Upper lobe of left lung (tissue), 6 donors: Measurements from ENCODE around the gene SMYD3. TPM values are rescaled to one million over a fixed set of nuclear protein-coding genes. Genes with fewer than 3 reads are reported as not detected.
A peak's percentile ranks its signal among the peaks of the same experiment; 100 is the strongest.

Experiments used
- ATAC-seq, 2 donors: fragments of 200-7000 bp; cut with Tn5 transposase; one replicate each; pipeline ENCODE4 v1.9.1; 2022; ENCODE audit warnings: mild to moderate bottlenecking in 2 of 2, moderate library complexity in 2 of 2; ENCODE audit not compliant: low FRiP score in 2 of 2
- DNase-seq, 2 donors: peaks; one replicate each; pipeline ENCODE4 v3.0.0-alpha.2; 2019 to 2020
- H3K27ac ChIP-seq, 4 donors: fragments of 200-600 bp; sonication (generic); one replicate each; pipeline ENCODE4 v1.5.1; 2016 to 2019
- H3K27me3 ChIP-seq, 4 donors: fragments of 200-600 bp; sonication (generic); one replicate each; pipeline ENCODE4 v1.5.1; 2017 to 2019
- H3K36me3 ChIP-seq, 4 donors: fragments of 200-600 bp; sonication (generic); one replicate each; pipeline ENCODE4 v1.5.1; 2016 to 2019
- H3K4me1 ChIP-seq, 4 donors: fragments of 200-600 bp; sonication (generic); one replicate each; pipeline ENCODE4 v1.5.1; 2018 to 2019
- H3K4me3 ChIP-seq, 4 donors: fragments of 200-600 bp; sonication (generic); one replicate each; pipeline ENCODE4 v1.5.1; 2017 to 2019; ENCODE audit warnings: mild to moderate bottlenecking in 2 of 4, moderate library complexity in 1 of 4
- H3K9me3 ChIP-seq, 4 donors: fragments of 200-600 bp; sonication (generic); one replicate each; pipeline ENCODE4 v1.5.1; 2018 to 2019
- EP300 ChIP-seq, 4 donors: sonication (generic); formaldehyde crosslinking; IDR thresholded peaks; one replicate each; pipeline ENCODE4 v1.5.1; 2017; ENCODE audit warnings: antibody characterized with exemption in 4 of 4, control low read depth in 2 of 4
- POLR2A ChIP-seq, 4 donors: fragments of 450-650 bp; IDR thresholded peaks; one replicate each; pipeline ENCODE4 v1.5.1; 2016 to 2017; ENCODE audit warnings: antibody characterized with exemption in 4 of 4, mild to moderate bottlenecking in 2 of 4
- POLR2AphosphoS5 ChIP-seq, 2 donors: sonication (generic); formaldehyde crosslinking; IDR thresholded peaks; one replicate each; pipeline ENCODE4 v1.5.1; 2017; ENCODE audit warnings: antibody characterized with exemption in 2 of 2
- WGBS, 2 donors: methylation state at CpG; one replicate each; pipeline ENCODE4 v1.1.5; 2017 to 2018; 5-methylcytosine and 5-hydroxymethylcytosine counted together
- total RNA-seq, 6 donors: library from RNA; depleted of rRNA in 4 of 6; stranded (reverse); fragments of >200 nt in 4 of 6; gene quantifications; one replicate each; pipeline versions ENCODE4 v1.1.0 to v1.2.1, GENCODE V29; 2016 to 2021
- TF ChIP-seq, protein P1 (sequence below), 6 experiments: fragments of 450-650 bp in 4 of 6; fragments of 200-600 bp in 2 of 6; sonication (generic) in 2 of 6; IDR thresholded peaks; one replicate each; pipeline ENCODE4 v1.5.1; 2016 to 2019; ENCODE audit warnings: antibody characterized with exemption in 6 of 6
- donor health status: DM: no; HTN: no; CAD: no; lungs with moderate emphysema.
- donor health status: DM: no; HTN: yes; CAD: no; lungs with severe emphysema.

Gene SMYD3
- total RNA-seq, 6 donors from 2014 or later, result 22.7 to 109 (median 34.0) TPM

DNA sequence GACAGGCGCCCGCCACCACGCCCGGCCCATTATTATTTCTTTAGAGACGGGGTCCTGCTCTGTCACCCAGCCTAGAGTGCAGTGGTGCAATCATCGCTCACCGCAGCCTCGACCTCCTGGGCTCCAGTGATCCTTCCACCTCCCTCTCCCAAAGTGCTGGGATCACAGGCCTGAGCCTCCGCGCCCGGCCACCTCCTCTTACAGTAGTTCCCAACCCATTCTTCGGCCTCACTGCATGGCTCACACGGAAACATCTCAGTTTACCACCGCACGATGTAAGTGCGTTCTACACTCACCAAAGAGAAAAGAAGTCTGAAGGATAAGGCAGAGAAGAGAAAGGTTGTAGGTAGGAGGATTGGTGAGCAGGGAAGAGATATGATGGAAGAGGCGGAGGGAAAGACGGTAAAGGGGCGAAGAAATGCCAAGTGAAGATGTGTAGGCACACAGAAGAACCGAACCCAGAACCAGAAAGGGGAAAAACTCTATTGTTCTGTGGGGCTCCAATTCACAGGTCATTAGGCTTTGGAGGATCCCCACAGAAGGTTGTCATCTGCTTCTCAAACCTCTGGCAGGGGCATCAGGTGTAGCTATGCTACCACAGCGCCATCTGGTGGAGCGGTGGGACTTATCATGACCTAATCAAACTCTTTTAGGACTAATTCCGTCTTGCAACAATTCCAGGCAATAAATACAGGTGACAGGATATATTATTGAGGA is 504.2 kb downstream of the SMYD3 start:
- 83 to 84% methylated on average over 23 of the region's 23 CpGs for WGBS, 2 donors
- ATAC-seq, result peak; percentile 75 to 79

DNA sequence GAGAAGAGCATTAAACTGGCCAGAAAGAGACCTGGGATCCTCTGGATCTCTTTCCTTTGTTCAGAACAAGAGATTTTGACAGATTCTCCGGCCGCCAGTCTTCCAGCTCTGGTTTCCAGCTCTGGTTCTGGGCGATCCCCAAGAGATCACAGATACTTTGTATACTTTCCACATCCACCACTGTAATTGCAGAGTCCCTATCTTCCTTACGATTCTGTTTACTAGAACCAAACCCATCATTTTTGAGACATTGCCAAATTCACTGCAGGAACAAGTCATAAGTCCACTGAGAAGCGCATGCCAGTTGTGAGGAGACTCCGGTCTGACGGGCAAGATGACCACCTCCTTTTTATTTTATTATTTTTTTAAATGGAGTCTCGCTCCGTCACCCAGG is 505.2 kb downstream of the SMYD3 start:
- TF ChIP-seq POLR2AphosphoS5 (IDR thresholded peaks at IDR 0.05), result no peak
- no peaks in the 10 kb centered on the region for H3K4me1 ChIP-seq
- ATAC-seq, result no peak
- 62 to 81% methylated on average over 9 of the region's 9 CpGs for WGBS, 2 donors
- DNase-seq, result no peak
- H3K9me3 ChIP-seq, result no peaks in the 10 kb centered on the region
- no peaks in the 10 kb centered on the region for H3K27me3 ChIP-seq
- H3K36me3 ChIP-seq, result no peaks in the 10 kb centered on the region
- no peak overlapping the region for H3K4me3 ChIP-seq
- H3K27ac ChIP-seq, result no peak overlapping the region

More for the DNA sequence above, 504.2 kb downstream of the SMYD3 start:
- DNase-seq, result peak; percentile 66 to 87
- Histone ChIP-seq H3K36me3 (no peaks in the 10 kb centered on the region), H3K4me1 (peaks cover 0 to 1% (median 0%) of the 10 kb centered on the region in 4 donors), H3K27ac (no peak overlapping the region), H3K4me3 (no peak overlapping the region), H3K9me3 (no peaks in the 10 kb centered on the region), H3K27me3 (no peaks in the 10 kb centered on the region)
- TF ChIP-seq, protein P1, sequence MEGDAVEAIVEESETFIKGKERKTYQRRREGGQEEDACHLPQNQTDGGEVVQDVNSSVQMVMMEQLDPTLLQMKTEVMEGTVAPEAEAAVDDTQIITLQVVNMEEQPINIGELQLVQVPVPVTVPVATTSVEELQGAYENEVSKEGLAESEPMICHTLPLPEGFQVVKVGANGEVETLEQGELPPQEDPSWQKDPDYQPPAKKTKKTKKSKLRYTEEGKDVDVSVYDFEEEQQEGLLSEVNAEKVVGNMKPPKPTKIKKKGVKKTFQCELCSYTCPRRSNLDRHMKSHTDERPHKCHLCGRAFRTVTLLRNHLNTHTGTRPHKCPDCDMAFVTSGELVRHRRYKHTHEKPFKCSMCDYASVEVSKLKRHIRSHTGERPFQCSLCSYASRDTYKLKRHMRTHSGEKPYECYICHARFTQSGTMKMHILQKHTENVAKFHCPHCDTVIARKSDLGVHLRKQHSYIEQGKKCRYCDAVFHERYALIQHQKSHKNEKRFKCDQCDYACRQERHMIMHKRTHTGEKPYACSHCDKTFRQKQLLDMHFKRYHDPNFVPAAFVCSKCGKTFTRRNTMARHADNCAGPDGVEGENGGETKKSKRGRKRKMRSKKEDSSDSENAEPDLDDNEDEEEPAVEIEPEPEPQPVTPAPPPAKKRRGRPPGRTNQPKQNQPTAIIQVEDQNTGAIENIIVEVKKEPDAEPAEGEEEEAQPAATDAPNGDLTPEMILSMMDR (IDR thresholded peaks at IDR 0.05), result peak; percentile 55 to 83 (median 80)
- TF ChIP-seq EP300 (IDR thresholded peaks at IDR 0.05), result no peak

DNA sequence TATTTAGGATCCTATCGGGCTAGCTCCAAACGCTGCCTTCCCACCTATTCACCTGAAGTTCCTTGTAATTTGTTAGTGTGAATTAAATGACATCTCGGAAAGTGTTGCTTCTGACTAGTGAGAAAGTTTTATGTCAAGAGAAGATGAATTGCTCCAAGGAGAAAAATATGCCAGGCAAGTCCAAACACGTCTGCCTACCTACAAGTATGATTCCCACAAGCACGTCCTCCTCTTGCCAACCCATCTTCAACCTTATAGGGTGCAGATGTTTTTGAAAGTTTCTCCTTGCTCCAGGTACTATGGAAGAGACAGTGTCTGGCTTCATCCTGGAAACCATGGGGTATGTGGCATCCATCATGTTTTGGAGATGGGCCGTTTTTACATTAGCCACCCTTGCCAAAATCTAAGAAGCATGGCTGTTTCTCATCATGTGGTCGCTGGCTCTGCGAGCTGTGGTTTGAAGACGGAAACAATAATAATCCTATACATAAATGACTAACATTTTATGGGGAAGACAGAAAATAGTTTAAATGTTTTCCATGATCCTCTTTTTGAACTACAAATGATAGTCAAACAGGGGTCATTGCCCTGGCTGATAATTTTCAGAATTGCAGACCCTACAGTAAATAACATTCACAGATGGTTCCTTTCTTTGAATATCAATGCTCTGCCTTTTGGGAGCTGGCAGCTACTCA is 505.8 kb downstream of the SMYD3 start:
- TF ChIP-seq POLR2AphosphoS5 (IDR thresholded peaks at IDR 0.05) (no peak), POLR2A (IDR thresholded peaks at IDR 0.05) (no peak), EP300 (IDR thresholded peaks at IDR 0.05) (no peak)
- TF ChIP-seq, protein P1 (IDR thresholded peaks at IDR 0.05), result no peak

DNA sequence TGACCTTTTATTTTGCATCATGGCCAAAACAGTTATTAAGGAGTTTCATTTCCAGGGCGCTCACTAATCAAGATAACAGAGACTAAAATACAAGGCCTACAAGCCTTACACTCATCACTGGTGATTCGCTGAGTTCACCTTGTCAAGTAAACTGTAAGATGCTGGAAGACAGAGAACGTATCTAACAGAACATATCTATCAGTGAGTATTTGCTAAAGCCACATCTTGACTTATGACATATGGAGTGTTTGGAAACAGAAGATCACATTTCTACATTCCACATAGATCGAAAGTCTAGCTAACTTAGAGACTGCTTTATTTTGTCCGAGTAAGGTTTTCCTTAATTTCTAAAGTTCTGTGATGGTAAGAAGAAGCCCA is 506.5 kb downstream of the SMYD3 start:
- H3K27me3 ChIP-seq, result no peaks in the 10 kb centered on the region
- 96 to 97% methylated on average over 5 of the region's 5 CpGs for WGBS, 2 donors
- no peak overlapping the region for H3K27ac ChIP-seq
- TF ChIP-seq EP300 (IDR thresholded peaks at IDR 0.05), result no peak
- TF ChIP-seq, protein P1 (IDR thresholded peaks at IDR 0.05), result no peak
- no peak for TF ChIP-seq POLR2AphosphoS5 (IDR thresholded peaks at IDR 0.05)
- H3K4me1 ChIP-seq, result no peaks in the 10 kb centered on the region
- DNase-seq, result no peak
- no peak for ATAC-seq
- no peak overlapping the region for H3K4me3 ChIP-seq
- no peaks in the 10 kb centered on the region for H3K36me3 ChIP-seq
- H3K9me3 ChIP-seq, result no peaks in the 10 kb centered on the region

More for the DNA sequence above, 505.8 kb downstream of the SMYD3 start:
- DNase-seq (no peak), ATAC-seq (no peak)
- Histone ChIP-seq H3K9me3 (no peaks in the 10 kb centered on the region), H3K4me3 (no peak overlapping the region), H3K36me3 (no peaks in the 10 kb centered on the region), H3K4me1 (no peaks in the 10 kb centered on the region), H3K27ac (no peak overlapping the region), H3K27me3 (no peaks in the 10 kb centered on the region)
- WGBS, 2 donors, result 87 to 96% methylated on average over 9 of the region's 9 CpGs

DNA sequence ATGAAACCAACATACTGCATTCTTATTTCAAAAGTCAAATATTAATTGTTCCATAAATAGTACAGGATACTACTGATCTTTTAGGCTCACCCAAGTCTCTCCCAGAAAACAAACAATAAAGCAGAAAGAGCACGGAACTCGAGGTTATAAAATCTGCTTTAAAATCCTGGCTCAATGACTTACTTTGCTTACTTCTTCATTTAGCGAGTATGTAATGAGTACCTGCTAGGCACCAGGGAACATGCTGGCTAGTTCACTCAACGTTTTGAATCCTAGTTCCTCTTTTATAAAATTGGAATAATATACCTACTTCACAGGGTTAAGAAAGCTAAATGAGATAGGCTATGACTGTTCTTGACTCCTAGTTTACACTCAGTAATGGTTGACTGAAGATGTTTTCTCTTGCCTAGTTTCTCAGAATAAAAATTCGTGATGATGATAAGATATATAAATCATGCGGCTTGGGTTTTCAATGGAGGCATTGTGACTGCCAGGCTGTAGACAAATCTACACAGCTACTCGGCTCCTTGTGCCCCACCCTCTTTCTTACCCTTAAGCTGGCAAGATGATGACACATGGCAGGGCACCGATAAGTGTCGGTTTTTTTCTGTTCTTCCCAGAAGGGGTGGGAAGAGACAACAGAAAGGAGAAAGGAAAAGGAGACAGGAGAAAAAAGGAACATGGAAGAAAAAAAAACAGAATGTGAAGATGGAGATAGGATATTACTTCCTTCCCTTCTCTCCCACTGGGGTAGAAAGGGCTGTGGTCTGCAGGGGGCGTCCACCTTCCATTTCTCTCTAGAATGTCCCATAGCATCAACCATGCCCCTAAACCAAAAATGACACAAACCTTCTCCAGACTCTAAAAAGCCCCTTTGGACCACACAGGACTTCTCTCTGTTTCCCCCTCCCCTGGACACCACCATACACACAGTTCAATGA is 507.1 kb downstream of the SMYD3 start:
- Histone ChIP-seq H3K9me3 (no peaks in the 10 kb centered on the region), H3K4me3 (no peak overlapping the region), H3K36me3 (no peaks in the 10 kb centered on the region), H3K27me3 (no peaks in the 10 kb centered on the region), H3K4me1 (no peaks in the 10 kb centered on the region), H3K27ac (no peak overlapping the region)
- DNase-seq (no peak), ATAC-seq (no peak)
- no peak for TF ChIP-seq EP300 (IDR thresholded peaks at IDR 0.05)
- TF ChIP-seq, protein P1 (IDR thresholded peaks at IDR 0.05), result no peak
- TF ChIP-seq POLR2AphosphoS5 (IDR thresholded peaks at IDR 0.05), result no peak
- no peak for TF ChIP-seq POLR2A (IDR thresholded peaks at IDR 0.05)
- 59 to 60% methylated on average over 10 of the region's 10 CpGs for WGBS, 2 donors
